Ramos (cell line): Measurements from ENCODE around the gene KRTAP5-2.
"Not testable (repeated sequence)": the region's sequence is repeated elsewhere in the genome, so short reads cannot be mapped to it uniquely, and the experiment has no call there.

Experiments
- in situ Hi-C: fragments of 300-500 bp; cut with MboI; formaldehyde crosslinking; loops from one replicate; pipeline ENCODE4 v1.14.3; 2022; ENCODE audit warnings: low sequenced_read_pairs; ENCODE audit not compliant: unreplicated experiment

KRTAP5-2 gene

GRCh38 chr11:1597994-1598380, at the start of gene KRTAP5-2:
Gene KRTAP5-2, minus strand, starts transcription at chr11:1598294. Its CDS starts 44 bp downstream, at chr11:1598250.
- in situ Hi-C loops, result no loop called here

- in situ Hi-C loops, result not testable (repeated sequence)
Observed at GRCh38 chr11:1646540-1646939, 48.4 kb upstream of the KRTAP5-2 start.

- in situ Hi-C loops, result no loop called here
Observed at GRCh38 chr11:1645357-1645821, 47.3 kb upstream of the KRTAP5-2 start.

GRCh38 chr11:1644601-1645356, 46.7 kb upstream of the KRTAP5-2 start:
- in situ Hi-C loops, result no loop called here

- in situ Hi-C loops, result no loop called here
Observed at GRCh38 chr11:1643146-1643690, 45.1 kb upstream of the KRTAP5-2 start.

GRCh38 chr11:1642288-1643145, 44.4 kb upstream of the KRTAP5-2 start:
- in situ Hi-C loops, result no loop called here

- in situ Hi-C loops, result no loop called here
Observed at GRCh38 chr11:1641096-1641495, 43.0 kb upstream of the KRTAP5-2 start.

- in situ Hi-C loops, result no loop called here
Observed at GRCh38 chr11:1640076-1640946, 42.2 kb upstream of the KRTAP5-2 start.

GRCh38 chr11:1639666-1640065, 41.6 kb upstream of the KRTAP5-2 start:
- in situ Hi-C loops, result no loop called here

- in situ Hi-C loops, result no loop called here
Observed at GRCh38 chr11:1639102-1639620, 41.1 kb upstream of the KRTAP5-2 start.

GRCh38 chr11:1638344-1638743, 40.2 kb upstream of the KRTAP5-2 start:
- in situ Hi-C loops, result no loop called here

- in situ Hi-C loops, result no loop called here
Observed at GRCh38 chr11:1637628-1638027, 39.5 kb upstream of the KRTAP5-2 start.

- in situ Hi-C loops, result no loop called here
Observed at GRCh38 chr11:1636291-1636950, 38.3 kb upstream of the KRTAP5-2 start.

GRCh38 chr11:1633864-1634263, 35.8 kb upstream of the KRTAP5-2 start:
- in situ Hi-C loops, result no loop called here

- in situ Hi-C loops, result no loop called here
Observed at GRCh38 chr11:1632053-1632714, 34.1 kb upstream of the KRTAP5-2 start.

GRCh38 chr11:1631066-1631568, 33.0 kb upstream of the KRTAP5-2 start:
- in situ Hi-C loops, result no loop called here

GRCh38 chr11:1630271-1630670, 32.2 kb upstream of the KRTAP5-2 start:
- in situ Hi-C loops, result no loop called here

GRCh38 chr11:1629326-1630185, 31.5 kb upstream of the KRTAP5-2 start, which contains the start of gene KRTAP5-5:
Gene KRTAP5-5, plus strand, starts transcription at chr11:1629775. Its CDS starts 66 bp downstream, at chr11:1629841.
- in situ Hi-C loops, result loop anchor here (10.0 kb wide), 1 partner anchor 65 kb away; no protein-coding TSS in a partner anchor
